Activated CD8-positive, alpha-beta memory T cell treated with anti-CD3 and anti-CD28 coated beads for 1 hour (primary cell): ENCODE measurements around the gene MTHFD2L.
"Not testable (repeated sequence)": the region's sequence is repeated elsewhere in the genome, so short reads cannot be mapped to it uniquely, and the experiment has no call there.

ENCODE experiments used
- DNase-seq, 2 donors: peaks; one replicate each; pipeline ENCODE4 v3.0.0-alpha.2; 2020; ENCODE audit warnings: low read depth in 1 of 2; ENCODE audit errors: extremely low read depth in 1 of 2

MTHFD2L gene

GRCh38 chr4:74181219-74181618 lies 23.3 kb downstream of the MTHFD2L start:
- DNase-seq: no peak

DNA sequence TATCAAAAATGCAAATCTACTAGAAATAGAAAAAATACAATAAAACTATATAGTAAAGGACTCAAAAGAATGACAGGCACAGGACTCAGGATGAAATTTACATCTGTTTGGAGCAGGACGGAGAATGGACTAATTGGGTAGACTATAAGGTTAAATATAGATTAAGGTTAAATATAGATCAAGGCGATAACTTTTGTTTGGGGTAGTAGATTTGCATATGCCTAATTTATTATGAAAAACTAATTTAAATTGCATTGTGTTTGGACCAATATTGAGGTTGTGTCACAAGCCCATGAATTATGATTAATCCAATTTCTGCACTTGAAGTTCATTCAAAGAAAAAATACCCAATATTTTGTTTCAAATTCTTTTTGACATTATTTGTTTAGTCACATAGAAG lies 31.0 kb downstream of the MTHFD2L start:
- DNase-seq: no peak

DNA sequence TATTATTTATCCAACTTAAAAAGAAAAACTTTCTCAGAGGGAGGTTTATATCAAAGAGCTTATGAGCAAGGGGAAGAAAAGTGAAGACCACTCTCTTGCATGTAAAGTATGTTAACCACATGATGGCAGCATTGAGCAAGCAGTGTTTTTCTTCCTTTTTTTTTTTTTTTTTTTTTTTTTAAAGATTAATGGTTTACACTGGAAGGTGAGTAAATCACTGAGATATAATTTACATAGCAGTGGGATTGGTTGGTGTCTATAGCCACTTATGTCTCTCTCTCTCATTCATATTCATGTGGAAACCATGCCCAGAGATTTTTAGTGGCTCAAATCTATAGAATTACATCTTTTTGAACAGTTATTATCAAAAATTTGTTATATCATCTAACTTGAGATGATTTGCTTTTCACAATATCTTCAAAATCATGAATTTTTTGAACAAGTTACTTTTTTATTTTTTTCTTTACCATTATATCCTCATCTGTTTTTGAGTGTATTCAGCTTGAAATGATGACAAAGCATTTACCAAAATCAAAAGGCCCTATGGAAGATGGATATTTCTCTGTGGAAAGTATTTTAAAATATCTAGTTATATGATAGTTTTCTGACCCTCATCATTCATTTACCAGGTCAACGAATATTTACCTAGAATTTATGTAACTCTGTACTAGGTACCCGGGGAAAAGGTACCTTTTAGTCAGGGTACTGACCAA lies 31.6 kb downstream of the MTHFD2L start:
- no peak for DNase-seq

GRCh38 chr4:74190332-74190731 lies 32.4 kb downstream of the MTHFD2L start:
- DNase-seq: no peak

GRCh38 chr4:74190919-74191397 lies 33.0 kb downstream of the MTHFD2L start:
- no peak for DNase-seq

DNA sequence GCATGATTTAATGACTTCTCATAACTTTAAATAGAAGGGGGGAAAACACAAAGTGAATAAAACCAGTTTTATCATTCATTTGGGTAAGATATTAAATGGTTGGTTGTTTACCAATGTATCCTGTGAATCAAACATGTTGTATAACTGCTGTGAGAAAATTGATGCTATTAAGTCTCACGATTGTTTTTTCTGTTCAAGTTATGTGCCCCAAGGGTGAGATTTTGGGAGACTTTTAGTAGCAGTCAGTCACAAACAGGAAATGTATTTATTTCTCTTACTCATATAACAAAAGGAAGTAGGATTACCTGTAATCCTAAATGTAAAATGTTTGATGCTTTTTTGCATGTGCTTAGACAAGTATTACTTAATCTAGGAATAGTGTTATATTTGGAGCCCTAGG lies 39.2 kb downstream of the MTHFD2L start:
- no peak for DNase-seq

GRCh38 chr4:74202062-74202586 lies 44.2 kb downstream of the MTHFD2L start:
- no peak for DNase-seq

GRCh38 chr4:74203467-74203866 lies 45.5 kb downstream of the MTHFD2L start:
- DNase-seq: no peak

DNA sequence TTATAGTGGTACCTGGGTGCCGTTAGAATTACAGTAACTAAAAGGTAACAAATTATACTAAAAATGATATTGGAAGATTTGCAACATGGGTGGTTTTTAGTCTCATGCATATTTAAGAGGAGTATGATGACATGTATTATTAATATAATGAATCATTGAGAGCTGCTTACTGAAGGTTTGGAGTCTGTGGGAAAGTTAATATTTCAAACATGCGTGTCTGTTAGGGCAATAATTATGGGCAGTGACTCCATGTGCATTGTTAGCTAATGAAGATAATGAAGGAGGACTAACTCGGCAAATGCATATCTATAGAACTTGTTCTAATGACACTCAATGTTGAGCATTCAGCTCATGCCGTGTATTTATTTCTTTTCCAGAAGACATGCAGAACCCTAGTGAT lies 47.1 kb downstream of the MTHFD2L start:
- DNase-seq: no peak

DNA sequence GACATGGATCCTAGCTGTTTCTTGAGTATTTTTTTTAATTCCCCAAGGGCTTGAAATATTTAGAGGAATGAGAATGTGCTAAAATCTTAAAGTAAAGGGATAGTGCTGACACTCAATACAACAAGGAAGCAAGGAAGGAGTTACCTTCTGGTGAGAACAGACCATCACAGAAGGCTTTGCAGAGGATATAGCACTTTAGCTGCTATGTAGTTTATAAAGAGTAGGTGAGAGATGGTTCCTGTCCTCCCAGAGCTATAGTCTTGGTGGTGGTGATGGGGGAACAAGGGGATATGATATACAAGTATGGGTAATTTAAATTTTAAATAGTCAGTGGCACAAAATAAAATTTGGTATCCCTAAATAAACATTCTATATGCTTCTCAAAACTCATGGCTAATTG lies 47.6 kb downstream of the MTHFD2L start:
- DNase-seq: no peak

- no peak for DNase-seq
Measured at GRCh38 chr4:74206088-74206825, 48.3 kb downstream of the MTHFD2L start.

GRCh38 chr4:74214457-74215159 lies 56.7 kb downstream of the MTHFD2L start:
- DNase-seq: not testable (repeated sequence)

- not testable (repeated sequence) for DNase-seq
Measured at GRCh38 chr4:74215236-74215635, 57.3 kb downstream of the MTHFD2L start.

DNA sequence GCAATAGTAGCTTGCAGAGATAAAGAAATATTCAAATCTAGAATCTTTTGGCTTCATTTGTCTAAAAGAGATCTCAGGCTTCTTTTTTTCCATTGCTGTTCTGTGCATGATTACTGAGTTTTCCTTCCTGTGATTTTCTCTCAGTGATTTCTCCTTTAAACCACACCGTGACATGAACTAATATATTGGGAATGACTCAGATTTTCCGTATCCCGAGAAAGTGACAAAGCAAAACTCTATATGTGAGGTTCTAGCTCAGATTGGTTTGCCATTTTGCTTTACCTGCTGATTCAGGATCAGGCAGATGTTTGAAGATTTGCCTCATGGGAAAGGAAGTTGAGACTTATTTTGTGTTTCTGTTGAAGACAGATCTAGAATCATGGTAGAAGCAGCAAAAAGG lies 59.4 kb downstream of the MTHFD2L start:
- no peak for DNase-seq

DNA sequence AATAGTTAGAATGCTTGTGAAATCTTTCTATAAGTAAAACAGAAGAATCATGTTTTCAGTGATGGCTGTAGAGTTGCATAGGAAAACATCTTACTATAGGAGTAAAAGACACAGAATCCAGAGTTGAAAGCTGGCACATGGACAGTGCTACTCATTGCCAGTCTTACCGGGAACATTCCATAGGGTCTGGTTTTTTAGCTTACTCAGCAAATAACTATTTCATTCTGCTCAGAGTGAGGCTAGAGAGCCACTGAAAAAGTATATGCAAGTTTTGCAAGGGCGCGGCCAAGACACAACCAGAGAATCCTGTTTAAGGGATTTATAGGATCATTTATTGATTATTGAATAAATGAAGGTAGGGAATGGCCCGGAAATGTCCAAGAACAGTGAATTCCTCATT lies 60.3 kb downstream of the MTHFD2L start:
- DNase-seq: no peak

DNA sequence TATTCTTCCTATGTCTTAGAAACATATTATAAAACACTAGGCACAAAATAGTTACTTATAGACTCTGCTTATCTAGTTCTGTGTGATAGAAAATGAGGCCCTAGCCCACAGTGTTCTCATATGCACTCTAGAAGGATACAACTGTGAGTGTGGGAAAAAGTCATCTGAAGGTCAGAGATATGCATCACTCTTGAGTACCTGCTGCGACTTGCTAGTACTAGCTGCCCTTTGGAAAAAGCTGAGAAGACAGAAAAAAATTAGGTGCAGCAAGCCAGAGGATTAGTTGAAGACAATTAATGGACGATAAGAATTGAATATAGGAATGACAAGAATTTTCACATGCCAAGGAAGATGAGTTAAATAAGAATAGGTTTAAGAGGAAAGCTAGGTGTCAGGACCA lies 61.3 kb downstream of the MTHFD2L start:
- DNase-seq: no peak

DNA sequence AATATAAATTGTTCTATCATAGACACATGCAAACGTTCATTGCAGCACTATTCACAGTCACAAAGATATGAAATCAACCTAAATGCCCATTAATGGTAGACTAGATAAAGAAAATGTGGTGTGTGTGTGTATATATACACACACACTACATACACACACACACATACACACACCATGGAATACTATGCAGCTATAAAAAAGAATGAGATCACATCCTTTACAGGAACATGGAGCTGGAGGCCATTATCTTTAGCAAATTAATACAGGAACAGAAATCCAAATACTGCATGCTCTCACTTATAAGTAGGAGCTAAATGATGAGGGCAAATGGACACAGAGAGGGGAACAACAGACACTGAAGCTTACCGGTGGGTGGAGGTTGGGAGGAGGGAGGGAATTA lies 65.2 kb downstream of the MTHFD2L start:
- no peak for DNase-seq

- DNase-seq: no peak
Measured at GRCh38 chr4:74223801-74224200, 65.9 kb downstream of the MTHFD2L start.

DNA sequence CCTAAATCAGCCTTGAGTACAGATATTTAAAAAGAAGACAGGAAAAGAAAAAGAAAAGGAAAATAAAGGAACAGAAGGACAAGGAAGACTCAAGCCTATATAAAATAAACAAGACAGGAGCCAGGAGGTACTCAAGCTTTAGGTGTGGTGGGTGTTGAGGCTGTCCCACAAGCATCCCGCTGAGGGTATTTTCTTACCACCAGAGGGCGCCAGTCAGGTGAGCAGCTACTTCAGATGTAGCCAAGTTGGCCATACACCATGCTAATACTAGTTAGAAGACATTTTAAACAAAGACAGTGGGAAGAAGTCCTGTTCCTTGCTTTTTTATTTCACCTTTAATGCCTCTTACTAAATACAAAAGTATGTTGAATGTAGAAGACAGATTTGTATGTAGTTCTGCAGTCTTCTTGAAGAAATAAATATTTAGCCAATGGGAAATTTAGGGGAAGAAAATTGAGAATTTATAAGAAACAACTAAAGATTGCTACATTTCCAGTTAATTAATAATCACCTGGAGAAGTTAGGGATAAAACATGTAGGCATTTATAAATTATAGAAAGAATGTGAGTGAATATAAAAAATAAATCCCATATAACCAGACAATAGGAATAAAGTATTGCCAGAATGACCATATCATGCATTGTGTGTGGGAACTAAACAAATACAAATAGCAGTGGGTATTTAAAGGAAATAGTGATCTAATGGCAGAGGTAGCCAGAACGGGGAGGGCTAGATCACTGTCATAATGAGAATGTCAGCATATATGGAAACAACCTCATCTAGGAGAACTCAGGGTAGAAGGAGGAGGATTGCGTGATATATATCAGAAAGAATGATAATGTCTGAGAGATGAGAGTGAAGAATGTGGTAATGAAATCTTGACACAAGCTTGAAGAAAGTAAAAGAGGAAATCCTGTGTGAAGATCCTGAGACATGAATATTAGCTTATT lies 71.0 kb downstream of the MTHFD2L start:
- peak; percentile 28 to 44 for DNase-seq

DNA sequence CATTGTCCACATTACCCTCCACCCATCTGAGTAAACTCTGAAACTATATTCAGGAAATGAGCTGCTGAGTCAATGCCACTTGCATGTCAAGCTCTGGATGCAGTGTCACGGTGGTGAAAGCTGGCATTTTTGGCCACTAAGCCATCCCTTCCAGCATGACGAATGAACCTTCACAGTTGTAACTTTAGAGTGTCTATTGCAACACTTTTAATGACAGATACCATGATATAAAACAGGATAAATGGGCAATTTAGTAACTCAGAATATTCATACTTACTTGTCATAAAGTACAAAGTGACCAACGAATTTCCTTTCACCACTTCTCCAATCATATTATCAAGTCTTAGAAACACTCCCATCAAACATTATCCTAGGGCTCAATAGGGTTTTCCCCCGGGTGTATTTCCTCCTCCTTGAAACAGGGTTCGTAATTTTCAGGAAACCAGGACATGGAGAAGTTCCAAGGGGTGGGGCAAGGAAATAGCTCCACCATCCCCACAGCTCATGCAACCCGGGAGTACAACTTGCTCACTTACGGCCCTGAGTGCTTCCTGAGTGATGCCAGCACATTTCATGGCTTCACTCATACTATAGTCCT lies 73.1 kb downstream of the MTHFD2L start:
- DNase-seq: no peak
